ENCODE measurements around the gene SSH2.

DNA sequence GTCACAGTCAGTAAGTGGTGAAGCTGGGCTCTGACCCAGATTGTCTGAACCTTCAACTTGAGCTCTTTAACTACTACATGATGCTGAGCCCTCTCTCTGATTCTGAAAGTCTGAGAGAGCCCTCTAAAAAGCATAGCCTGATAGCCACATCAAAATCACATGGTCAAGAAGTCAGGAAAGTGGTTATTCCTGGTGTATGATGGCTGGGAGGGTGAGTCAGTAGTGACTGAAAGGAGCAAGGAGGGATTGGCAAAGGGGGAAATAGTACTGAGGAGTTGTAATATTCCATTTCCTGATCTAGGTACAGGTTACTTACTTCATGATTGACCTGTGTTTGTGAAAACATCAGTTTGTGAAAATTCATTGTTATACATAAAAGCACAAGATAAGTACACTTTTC lies 89.1 kb downstream of the SSH2 start:
- TF ChIP-seq CTCF (IDR thresholded peaks at IDR 0.05; ENCODE audit: low read length) = no peak
- no peak for TF ChIP-seq EZH2phosphoT487 (IDR thresholded peaks at IDR 0.05; ENCODE audit: low read length)
- no peak for TF ChIP-seq EZH2 (optimal IDR thresholded peaks at IDR 0.05; ENCODE audit: low read depth, low read length)
